Loucy (cell line): ENCODE data around the gene VANGL2.

Experiments used
- H2AFZ ChIP-seq: fragments of 200-600 bp; sonication (generic); 2 replicates; pipeline ENCODE4 v1.6.0; 2016; ENCODE audit warnings: antibody characterized with exemption, mild to moderate bottlenecking, low read length, moderate library complexity
- H3F3A ChIP-seq: fragments of 200-600 bp; 2 replicates; pipeline ENCODE4 v1.6.0; 2016; ENCODE audit warnings: antibody characterized with exemption, low read depth, mild to moderate bottlenecking
- H3K27me3 ChIP-seq: fragments of 200-600 bp; sonication (generic); 2 replicates; pipeline ENCODE4 v1.6.1; 2014; ENCODE audit warnings: low read length, mild to moderate bottlenecking; ENCODE audit not compliant: insufficient read depth, poor library complexity, severe bottlenecking
- H3K36me3 ChIP-seq: fragments of 200-600 bp; sonication (generic); 2 replicates; pipeline ENCODE4 v1.6.1; 2016; ENCODE audit warnings: low read length; ENCODE audit not compliant: insufficient read depth
- H3K4me1 ChIP-seq: fragments of 200-600 bp; sonication (generic); 2 replicates; pipeline ENCODE4 v1.5.1; 2014; ENCODE audit warnings: low read length, mild to moderate bottlenecking; ENCODE audit not compliant: insufficient read depth, poor library complexity, severe bottlenecking
- H3K4me2 ChIP-seq: fragments of 200-600 bp; sonication (generic); 2 replicates; pipeline ENCODE4 v1.6.0; 2014; ENCODE audit warnings: antibody characterized with exemption, low read length, low read depth, mild to moderate bottlenecking; ENCODE audit not compliant: poor library complexity, severe bottlenecking
- H3K4me3 ChIP-seq: fragments of 200-600 bp; sonication (generic); 2 replicates; pipeline ENCODE4 v1.5.1; 2014; ENCODE audit warnings: low read length, mild to moderate bottlenecking, mixed read lengths; ENCODE audit not compliant: poor library complexity, severe bottlenecking
- H3K79me2 ChIP-seq: fragments of 200-600 bp; sonication (generic); 2 replicates; pipeline ENCODE4 v1.6.1; 2014; ENCODE audit warnings: low read length; ENCODE audit not compliant: insufficient read depth
- H3K9ac ChIP-seq: fragments of 200-600 bp; sonication (generic); 2 replicates; pipeline ENCODE4 v1.6.0; 2014; ENCODE audit warnings: mild to moderate bottlenecking, low read depth, low read length, moderate library complexity; ENCODE audit not compliant: poor library complexity, severe bottlenecking
- H3K9me2 ChIP-seq: fragments of 200-600 bp; sonication (generic); replicated peaks from 2 replicates; pipeline ENCODE4 v1.6.1; 2016; ENCODE audit warnings: low read depth, low read length, mixed read lengths
- H3K9me3 ChIP-seq: fragments of 200-600 bp; sonication (generic); 2 replicates; pipeline ENCODE4 v1.6.1; 2014; ENCODE audit warnings: mild to moderate bottlenecking, antibody characterized with exemption, low read length, low read depth; ENCODE audit not compliant: insufficient read depth
- H4K20me1 ChIP-seq: fragments of 200-600 bp; sonication (generic); 2 replicates; pipeline ENCODE4 v1.6.0; 2014; ENCODE audit warnings: antibody characterized with exemption, low read length, mild to moderate bottlenecking; ENCODE audit not compliant: insufficient read depth, poor library complexity, severe bottlenecking
- EZH2phosphoT487 ChIP-seq: fragments of 200-600 bp; IDR thresholded peaks from 2 replicates; pipeline ENCODE4 v1.6.1; 2018; ENCODE audit warnings: antibody characterized with exemption, mild to moderate bottlenecking, moderate library complexity, borderline replicate concordance
- TF ChIP-seq, protein P1 (sequence below): fragments of 200-600 bp; sonication (generic); conservative IDR thresholded peaks from 2 replicates; pipeline ENCODE4 v1.5.1; 2014; ENCODE audit warnings: mild to moderate bottlenecking, antibody characterized with exemption, low read length

VANGL2 gene

GRCh38 chr1:160358073-160358472 is 42.3 kb upstream of the VANGL2 start:
- H3K27me3 ChIP-seq: no peaks in the 10 kb centered on the region
- no peak overlapping the region for H3K4me3 ChIP-seq
- no peaks in the 10 kb centered on the region for H4K20me1 ChIP-seq
- H3K9me3 ChIP-seq: no peaks in the 10 kb centered on the region
- no peaks in the 10 kb centered on the region for H3F3A ChIP-seq
- no peaks in the 10 kb centered on the region for H3K4me1 ChIP-seq
- H3K36me3 ChIP-seq: peaks cover 51% of the 10 kb centered on the region; the same call in 1 of the 2 replicates
- no peak for TF ChIP-seq EZH2phosphoT487
- TF ChIP-seq, protein P1, sequence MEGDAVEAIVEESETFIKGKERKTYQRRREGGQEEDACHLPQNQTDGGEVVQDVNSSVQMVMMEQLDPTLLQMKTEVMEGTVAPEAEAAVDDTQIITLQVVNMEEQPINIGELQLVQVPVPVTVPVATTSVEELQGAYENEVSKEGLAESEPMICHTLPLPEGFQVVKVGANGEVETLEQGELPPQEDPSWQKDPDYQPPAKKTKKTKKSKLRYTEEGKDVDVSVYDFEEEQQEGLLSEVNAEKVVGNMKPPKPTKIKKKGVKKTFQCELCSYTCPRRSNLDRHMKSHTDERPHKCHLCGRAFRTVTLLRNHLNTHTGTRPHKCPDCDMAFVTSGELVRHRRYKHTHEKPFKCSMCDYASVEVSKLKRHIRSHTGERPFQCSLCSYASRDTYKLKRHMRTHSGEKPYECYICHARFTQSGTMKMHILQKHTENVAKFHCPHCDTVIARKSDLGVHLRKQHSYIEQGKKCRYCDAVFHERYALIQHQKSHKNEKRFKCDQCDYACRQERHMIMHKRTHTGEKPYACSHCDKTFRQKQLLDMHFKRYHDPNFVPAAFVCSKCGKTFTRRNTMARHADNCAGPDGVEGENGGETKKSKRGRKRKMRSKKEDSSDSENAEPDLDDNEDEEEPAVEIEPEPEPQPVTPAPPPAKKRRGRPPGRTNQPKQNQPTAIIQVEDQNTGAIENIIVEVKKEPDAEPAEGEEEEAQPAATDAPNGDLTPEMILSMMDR: no peak
- no peak overlapping the region for H3K4me2 ChIP-seq
- H3K79me2 ChIP-seq: no peaks in the 10 kb centered on the region
- H3K9ac ChIP-seq: no peak overlapping the region
- H2AFZ ChIP-seq: no peak overlapping the region
- H3K9me2 ChIP-seq: no peaks in the 10 kb centered on the region

GRCh38 chr1:160359559-160360226 is 40.7 kb upstream of the VANGL2 start:
- peaks cover 35% of the 10 kb centered on the region; the same call in 1 of the 2 replicates for H3K36me3 ChIP-seq
- no peak for TF ChIP-seq EZH2phosphoT487
- TF ChIP-seq, protein P1: no peak
- H3K4me2 ChIP-seq: no peak overlapping the region

GRCh38 chr1:160360227-160360695 is 40.1 kb upstream of the VANGL2 start:
- H3K36me3 ChIP-seq: peaks cover 29% of the 10 kb centered on the region; the same call in 1 of the 2 replicates
- no peak overlapping the region for H3K9ac ChIP-seq
- no peaks in the 10 kb centered on the region for H3F3A ChIP-seq
- H2AFZ ChIP-seq: no peak overlapping the region
- H3K9me3 ChIP-seq: no peaks in the 10 kb centered on the region
- H3K4me1 ChIP-seq: no peaks in the 10 kb centered on the region
- no peaks in the 10 kb centered on the region for H4K20me1 ChIP-seq
- no peaks in the 10 kb centered on the region for H3K79me2 ChIP-seq
- no peaks in the 10 kb centered on the region for H3K9me2 ChIP-seq
- no peak overlapping the region for H3K4me3 ChIP-seq
- no peaks in the 10 kb centered on the region for H3K27me3 ChIP-seq
- TF ChIP-seq EZH2phosphoT487: no peak
- TF ChIP-seq, protein P1: no peak
- no peak overlapping the region for H3K4me2 ChIP-seq

More at GRCh38 chr1:160359559-160360226, 40.7 kb upstream of the VANGL2 start:
- H3K9ac ChIP-seq: no peak overlapping the region
- H3K4me1 ChIP-seq: no peaks in the 10 kb centered on the region
- no peaks in the 10 kb centered on the region for H3K79me2 ChIP-seq
- no peak overlapping the region for H3K4me3 ChIP-seq
- H4K20me1 ChIP-seq: no peaks in the 10 kb centered on the region
- H3K9me3 ChIP-seq: no peaks in the 10 kb centered on the region
- no peaks in the 10 kb centered on the region for H3K27me3 ChIP-seq
- no peaks in the 10 kb centered on the region for H3K9me2 ChIP-seq
- no peak overlapping the region for H2AFZ ChIP-seq
- H3F3A ChIP-seq: no peaks in the 10 kb centered on the region
